Measurements from ENCODE around the gene E2F2.
"Not testable (repeated sequence)": the region's sequence is repeated elsewhere in the genome, so short reads cannot be mapped to it uniquely, and the experiment has no call there.

The E2F2 gene

DNA sequence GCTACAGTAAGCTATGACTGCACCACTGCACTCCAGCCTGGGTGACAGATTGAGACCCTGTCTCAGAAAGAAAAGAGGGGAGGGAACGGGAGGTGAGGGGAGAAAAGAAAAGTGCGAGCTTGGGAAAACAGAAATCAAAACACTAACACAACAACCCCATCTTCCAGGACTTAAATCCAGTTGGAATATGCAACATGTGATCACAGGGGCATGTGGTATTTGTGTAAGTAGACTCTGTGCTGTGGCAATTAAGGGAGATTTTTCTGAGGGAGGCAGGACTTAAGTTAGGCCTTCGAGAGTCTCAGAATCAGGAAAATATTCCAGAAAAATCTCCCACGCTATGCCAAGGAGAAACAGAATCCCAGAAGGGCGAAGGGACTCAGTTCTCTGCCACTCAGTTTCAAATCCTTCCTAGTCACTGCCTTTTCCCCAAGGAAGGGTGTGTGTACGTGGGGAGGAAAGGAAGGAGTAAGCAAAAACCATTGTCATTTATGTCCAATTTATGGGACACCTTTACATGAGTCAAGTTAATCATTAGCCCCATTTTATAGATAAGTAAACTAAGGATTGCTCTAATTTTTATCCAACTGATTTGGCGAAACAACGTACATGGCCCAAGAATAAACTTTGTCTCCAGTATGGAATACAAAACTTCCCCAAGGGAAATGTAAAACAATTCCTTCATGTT lies 16.0 kb upstream of the E2F2 start:
- no peak for DNase-seq (ENCODE audit: low spot score)

DNA sequence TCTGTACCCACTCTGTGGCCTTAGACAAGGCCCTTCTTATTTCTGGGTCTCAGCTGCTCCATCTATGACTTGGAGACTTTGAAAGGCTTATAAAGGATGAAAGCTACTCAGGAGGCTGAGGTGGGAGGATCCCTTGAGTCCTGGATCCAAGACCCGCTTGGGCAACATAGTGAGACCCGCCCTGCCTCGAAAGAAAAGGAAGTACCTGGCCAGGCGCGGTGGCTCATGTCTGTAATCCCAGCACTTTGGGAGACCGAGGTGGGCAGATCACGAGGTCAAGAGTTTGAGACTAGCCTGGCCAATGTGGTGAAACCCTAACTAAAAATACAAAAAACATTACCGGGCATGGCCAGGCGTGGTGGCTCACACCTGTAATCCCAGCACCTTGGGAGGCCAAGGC lies 14.8 kb upstream of the E2F2 start:
- DNase-seq (ENCODE audit: low spot score): no peak

DNA sequence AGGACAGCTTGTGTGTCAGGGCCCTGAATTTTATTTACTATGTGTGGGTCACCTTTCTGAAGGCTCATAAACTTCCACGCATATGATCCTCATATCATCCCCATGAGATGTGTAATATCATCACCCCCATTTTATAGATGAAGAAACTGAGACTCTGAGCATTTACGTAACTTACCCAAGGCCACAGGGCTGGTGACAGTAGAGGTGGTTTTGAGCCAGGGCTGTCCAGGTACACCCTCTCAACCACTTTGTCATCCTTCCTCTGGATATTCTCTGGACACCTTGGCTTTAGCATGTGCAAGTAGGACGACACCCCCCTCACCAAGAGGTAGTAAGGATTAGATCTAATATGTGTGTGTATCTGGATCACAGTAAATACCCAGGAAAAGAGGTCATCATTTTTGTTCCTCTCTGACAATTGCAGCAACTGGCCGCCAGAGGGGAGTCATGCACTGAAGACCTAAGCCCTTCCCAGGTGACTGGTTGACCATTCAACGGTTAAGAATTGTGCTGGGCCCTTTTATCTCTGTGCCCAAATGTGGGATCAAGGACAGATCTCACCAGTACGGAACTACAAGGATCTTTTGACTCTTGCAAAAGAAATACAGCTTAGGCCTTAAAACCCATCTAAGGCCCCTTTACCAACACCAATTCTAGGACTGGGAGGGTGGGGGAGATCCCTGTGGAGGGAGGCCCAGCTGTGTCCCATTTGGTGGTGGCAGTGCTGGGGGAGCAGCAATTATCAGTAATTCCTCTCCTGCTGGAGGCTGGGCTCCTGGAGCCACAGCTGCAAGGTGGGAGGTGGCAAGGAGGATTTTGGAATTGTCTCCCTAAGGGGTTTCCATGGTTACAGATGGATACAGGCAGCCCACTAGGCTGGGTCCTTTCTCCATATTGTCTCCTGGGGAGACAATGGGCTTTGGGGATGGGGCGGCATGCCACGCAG lies 13.7 kb upstream of the E2F2 start:
- peak; percentile 71 for DNase-seq (ENCODE audit: low spot score)

DNA sequence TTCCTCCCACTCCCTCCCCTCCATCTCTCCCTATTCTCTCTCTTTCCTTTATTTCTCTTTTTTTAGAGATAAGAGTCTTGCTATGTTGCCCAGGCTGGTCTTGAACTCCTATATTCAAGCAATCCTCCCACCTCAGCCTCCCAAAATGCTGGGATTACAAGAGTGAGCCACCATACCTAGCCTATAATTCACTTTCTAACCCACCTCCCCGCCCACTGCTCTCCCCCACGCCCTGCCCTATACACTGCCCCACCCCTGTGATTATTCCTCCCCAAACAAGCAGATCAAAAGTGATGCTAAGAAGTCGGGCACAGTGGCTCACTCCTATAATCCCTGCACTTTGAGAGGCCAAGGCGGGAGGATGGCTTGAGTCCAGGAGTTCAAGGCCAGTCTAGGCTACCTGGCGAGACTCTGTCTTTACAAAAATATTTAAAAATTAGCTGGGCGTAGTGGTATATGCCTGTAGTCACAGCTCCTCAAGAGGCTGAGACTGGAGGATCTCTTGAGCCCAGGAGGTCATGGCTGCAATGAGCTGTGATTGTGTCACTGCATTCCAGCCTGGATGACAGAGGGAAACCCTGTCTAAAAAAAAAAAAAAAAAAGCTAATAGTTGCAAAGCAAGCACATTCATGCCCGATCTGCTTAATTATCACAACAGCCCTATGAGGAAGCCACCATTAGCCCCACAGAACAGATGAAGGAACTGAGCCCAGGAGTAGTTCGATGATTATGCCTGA lies 12.8 kb upstream of the E2F2 start:
- no peak for DNase-seq (ENCODE audit: low spot score)

DNA sequence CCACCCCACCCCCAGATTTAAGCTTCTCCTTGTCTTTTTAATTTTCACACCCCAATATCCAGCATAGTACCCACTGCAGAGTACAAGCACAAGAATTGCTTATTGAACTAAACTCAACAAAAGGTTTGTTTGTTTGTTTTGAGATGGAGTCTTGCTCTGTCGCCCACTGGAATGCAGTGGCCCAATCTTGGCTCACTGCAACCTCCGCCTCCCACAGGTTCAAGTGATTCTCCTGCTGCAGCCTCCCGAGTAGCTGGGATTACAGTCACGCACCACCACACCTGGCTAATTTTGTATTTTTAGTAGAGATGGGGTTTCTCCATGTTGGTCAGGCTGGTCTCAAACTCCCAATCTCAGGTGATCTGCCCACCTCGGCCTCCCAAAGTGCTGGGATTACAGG lies 11.9 kb upstream of the E2F2 start:
- DNase-seq (ENCODE audit: low spot score): not testable (repeated sequence)

DNA sequence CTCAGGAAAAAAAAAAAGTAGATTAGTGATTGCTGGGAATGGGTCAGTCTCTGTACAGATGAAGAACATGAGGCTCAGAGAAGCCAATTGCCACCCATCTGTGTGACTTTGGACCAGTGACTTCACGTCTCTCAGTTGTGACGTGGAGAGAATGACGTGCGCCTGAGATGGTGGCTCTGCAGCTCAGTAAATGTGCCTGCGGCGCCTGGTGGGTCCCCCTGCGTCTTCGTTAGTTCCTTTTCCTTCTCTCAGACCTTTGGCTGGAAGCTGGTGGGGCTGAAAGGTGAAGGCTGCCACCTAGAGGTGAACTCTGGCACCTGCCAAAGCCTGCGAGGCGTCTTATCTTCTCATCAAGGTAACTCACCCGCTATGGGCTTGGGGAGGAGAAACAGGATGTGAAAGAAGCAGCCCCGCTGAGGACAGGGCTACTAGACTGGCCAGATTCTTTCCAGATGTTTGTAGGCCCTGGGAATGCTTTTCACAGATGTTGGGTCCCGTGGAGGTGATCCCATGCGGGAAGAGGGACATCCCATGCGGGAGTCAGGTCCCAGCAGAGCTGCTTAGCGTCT lies 8.7 kb upstream of the E2F2 start:
- DNase-seq (ENCODE audit: low spot score): peak; percentile 83

DNA sequence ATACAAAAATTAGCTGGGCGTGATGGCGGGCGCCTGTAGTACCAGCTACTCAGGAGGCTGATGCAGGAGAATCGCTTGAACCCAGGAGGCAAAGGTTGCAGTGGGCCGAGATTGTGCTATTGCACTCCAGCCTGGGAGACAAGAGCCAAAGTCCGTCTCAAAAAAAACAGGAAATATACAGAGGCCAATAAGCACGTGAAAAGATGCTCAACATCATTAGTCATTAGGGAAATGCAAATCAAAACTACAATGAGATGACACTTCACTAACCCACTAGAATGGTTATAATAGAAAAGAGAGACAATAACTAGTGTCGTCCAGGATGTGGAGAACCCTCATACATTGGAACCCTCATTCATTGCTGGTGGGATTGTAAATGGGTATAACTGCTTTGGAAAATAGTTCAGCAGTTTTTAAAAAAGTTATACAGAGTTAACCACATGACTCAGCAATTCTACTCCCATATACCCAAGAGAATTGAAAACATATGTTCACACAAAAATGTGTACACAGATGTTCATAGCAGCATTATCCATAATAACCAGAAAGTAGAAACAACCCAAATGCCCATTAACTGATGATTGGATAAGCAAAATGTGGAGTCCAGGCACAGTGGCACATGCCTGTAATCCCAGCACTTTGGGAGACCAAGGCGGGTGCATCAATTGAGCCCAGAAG lies 6.4 kb upstream of the E2F2 start:
- DNase-seq (ENCODE audit: low spot score): no peak

DNA sequence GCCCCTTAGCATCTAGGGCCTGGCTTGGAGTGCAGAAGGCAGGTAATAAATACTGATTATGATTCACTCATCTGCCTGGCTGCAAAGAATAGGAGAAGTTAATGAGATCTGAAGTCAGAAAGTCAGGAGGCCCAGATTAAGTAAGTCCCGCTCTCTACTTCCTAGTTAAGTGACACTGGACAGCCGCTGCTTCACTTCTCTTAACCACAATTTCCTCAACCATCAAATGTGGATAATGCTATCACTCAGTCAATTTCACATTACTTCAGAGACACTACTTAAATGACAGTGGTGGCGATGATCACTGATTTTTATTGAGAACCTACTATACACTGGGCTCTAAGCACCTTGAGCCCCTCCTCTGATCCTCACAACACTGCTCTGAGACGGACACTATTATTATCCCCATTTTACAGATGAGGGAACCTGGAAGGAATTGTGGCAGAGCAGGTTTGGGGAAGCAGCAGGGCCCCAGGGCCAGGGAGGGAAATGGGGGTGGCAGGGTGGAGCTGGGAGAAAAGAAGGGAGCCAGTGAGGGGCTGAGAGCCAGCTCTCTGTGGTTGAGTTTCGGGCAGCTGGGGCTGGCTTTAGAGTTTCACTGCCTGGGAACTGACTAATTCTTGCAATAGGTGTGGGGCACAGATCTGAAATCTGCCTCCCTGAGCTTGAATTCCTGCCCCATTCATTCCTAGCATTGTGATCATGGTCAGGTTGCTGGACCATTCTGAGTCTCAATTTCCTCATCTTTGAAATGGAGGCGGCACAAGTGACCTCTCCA lies 2.4 kb upstream of the E2F2 start:
- DNase-seq (ENCODE audit: low spot score): no peak

DNA sequence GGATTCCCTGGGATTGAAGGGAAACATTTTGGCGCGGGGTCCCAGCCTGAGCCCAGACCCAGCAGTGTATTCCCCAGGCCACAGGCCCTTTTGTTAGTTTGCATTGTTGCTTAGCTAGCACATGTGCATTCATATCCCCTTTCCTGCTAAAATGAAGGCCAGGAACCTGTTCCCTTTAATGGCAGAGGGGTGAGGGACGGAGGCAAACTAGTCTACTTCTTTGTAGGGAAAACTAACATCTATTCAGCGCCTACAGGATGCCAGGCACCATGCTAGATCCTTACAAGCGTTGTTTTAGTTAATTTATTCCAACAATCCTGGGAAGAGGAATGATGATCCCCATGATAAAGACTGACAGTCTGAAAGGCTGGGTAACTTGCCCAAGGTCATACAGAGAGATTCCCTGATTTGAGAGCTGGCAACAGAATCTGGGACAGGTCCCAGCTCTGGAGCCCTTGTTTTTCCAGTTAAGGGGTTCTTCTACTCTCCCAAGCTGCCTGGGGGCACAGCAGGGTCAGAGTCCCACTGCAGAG lies 595 bp upstream of the E2F2 start:
- no peak for DNase-seq (ENCODE audit: low spot score)

DNA sequence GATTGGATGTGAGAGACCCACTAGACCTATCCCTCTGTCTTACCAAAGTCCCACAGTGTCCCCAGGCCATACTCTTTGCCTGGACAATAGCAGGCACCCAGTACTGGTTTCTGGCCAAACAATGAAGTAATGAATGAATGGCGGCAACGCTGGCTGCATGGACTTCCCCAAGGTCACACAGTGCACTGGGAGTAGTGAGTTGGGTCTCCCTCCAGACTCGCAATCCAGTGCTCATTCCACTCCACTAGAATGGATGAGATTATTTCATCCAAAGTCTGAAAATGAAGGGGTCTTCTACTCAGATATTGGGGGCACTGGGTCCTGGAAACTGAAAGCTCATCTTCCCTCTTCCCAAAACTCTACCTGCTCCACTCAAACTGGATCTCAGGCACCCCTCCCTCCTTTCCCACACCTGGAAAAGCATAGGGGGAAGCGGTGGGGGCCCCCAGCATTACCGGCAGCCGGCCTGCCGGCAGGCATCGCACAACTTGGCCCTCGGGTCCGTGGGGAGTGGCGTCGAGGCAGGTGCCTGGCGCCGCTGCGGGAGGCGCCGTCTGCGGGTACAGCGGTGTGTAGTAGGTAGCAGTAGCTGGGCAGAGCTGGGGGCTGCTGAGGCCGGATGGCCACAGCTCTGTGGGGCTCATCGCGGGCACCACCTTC lies 816 bp downstream of the E2F2 start:
- DNase-seq (ENCODE audit: low spot score): no peak

DNA sequence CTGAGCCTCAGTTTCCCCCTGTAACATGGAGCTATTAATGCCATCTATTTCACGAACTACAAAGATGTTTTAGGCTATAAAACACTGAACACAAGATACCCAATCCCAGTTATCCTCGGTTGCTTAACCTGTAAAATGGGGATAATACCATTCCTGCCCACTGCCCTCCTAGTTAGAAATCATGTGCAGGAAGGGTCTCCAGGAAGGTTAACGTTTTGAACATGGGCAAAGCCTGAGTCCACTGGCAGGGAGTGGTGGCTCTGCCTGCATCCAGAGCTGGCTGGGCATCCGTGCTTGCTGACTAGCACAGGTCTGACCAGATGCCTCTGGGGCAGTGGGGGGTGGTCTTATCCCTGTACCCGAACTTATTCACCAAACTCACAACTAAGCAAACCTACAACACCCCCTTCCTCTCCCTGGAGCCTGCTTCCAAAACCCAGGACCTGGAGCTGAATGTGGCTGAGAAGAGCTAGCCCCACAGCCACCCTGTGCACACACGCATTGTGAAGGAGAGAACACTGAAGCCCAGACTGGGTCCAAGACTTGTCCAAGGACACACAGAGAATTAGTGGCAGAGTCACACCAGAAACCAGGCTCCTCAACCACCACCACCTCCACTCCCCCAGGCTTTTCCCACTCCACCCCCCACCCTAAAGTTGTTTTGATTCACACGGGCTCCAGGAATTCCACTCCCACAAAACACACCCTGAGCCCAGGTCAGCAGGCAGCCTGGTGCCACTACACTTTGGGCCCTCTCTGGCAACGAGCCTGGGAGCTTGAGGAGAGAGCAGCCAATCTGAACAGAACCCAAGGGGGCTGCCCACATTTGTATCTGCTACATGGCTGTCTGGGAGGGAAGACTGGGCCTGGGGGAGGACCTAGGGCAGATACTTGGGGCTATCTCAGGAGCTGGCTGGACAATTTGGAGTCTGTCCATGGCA lies 1.6 kb downstream of the E2F2 start:
- DNase-seq (ENCODE audit: low spot score): peak; percentile 19

DNA sequence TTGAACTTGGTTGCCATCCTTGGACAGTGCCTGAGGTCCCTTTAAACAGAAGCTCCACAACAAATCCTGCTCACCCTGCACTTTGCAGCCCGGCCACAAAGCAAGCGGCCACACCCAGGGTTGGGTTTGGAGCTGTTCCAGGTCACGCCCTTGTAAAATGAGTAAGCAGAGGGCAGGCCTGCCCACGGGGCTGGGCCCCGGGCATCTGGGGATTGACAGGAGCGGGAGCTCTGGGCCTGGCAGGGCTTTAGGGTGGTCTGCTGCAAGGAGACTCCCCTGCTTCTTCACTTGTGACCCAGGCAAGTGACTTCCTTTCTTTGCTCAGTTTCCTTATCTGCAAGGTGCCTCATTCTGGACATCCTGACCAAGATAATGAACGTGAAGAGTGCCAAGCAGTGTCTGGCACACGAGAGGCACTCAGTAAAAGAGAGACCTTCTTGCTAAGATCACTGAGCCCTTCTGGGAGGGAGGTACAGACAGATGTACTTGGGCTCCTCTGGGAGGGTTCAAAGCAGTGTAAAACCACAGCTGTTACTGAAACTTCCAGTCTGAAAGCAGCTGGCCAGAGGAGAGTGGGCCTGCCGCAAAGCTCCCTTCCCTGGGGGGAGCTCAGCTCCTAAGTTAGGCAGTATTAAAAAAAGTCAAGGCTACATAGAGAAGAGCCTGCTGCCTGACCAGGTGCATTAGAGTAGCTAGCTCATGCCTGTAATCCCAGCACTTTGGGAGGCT lies 2.6 kb downstream of the E2F2 start:
- DNase-seq (ENCODE audit: low spot score): peak; percentile 93

DNA sequence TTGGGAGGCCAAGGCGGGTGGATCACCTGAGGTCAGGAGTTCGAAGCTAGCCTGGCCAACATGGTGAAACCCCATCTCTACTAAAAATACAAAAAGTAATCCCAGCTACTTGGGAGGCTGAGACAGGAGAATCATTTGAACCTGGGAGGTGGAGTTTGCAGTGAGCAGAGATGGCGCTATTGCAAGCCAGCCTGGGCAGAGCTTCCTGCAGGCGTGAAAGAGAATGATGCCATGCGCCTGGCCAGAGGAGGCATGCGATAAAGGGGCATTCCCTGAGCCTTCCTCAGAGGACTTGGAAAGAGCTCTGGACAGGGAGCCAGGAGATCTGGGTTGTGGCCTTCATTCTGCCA lies 3.2 kb downstream of the E2F2 start:
- no peak for DNase-seq (ENCODE audit: low spot score)

DNA sequence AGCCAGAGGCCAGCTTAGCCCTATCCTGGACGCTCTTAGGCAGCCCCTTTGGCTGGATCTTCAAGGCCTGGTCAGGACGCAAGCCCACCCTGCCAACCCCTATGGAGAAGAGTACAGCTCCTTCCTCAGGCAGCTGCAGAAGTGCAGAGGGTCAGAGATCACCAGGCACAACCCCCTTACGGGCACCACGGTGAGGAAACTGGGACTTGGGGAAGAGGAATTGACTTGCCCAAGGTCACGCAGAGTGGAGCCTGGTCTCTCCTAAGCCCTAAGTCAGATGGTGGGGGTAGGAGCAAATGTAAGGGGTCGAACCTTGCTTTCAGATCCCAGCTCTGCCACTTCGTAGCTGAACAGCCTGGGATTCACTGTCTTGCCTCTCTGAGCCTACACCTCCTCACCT lies 3.7 kb downstream of the E2F2 start:
- DNase-seq (ENCODE audit: low spot score): no peak

DNA sequence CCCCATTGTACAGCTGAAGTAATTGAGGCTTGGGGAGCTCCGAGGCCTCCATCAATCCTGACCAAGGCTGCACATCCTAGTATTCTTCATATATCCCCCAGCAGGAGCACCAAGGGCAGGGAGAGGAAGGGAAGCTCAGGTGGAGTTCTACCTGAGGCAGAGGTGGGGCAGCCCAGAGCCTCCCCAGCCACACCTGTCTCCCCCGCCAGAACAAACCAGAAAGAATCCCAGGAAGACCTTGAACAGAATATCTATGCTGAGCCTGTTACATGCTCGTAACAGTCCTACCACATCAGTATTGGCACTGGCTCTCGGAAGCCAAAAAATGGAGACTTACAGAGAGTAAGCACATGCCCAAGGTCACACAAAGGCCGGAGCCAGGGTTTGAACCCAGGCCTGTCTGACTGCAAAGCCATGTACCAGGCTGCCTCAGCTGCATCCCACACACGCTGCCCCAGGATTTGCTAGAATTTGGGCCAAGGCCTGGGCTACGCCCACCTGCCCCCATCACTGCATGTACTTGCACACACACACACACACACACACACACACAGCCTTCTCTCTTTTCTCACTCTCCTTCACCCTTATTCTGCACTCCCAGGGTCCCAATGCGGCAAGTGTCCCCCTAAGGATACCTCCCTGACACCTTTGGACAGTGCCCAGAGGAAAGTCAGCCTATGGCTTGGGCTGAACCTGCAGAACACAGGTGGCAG lies 4.5 kb downstream of the E2F2 start:
- DNase-seq (ENCODE audit: low spot score): no peak

DNA sequence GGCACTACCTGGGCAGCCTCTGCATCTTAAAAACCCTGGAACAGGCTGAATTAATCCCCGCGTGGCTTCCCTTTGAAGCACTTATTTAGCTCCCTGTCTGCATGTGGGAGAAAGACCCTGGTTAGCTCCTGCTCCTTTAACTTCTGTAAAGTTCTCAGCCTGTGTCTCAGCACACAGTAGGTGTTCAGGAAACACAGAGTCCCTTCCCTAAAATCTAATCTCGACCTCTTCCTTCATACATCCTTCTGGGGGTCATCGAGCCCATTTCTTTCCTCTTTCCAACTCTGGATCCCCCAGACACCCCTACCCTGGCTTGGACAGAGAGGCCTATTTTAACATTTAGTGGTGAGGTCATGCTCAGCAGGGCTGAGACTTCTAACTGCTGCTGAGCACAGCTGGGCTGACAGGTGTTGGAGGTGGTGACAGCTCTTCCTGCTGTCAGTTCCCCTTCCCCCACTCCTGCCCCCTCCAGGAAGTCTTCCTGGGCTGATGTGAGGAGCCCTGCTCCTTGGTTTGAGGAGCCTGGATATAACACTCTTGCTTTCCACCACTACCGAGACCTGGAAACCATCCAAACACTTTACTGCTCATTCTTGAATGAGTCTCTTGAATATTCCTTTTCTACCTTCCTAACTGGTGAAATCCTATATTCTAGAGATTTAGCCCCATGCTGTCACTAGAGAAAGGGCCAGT lies 5.3 kb downstream of the E2F2 start:
- DNase-seq (ENCODE audit: low spot score): no peak

DNA sequence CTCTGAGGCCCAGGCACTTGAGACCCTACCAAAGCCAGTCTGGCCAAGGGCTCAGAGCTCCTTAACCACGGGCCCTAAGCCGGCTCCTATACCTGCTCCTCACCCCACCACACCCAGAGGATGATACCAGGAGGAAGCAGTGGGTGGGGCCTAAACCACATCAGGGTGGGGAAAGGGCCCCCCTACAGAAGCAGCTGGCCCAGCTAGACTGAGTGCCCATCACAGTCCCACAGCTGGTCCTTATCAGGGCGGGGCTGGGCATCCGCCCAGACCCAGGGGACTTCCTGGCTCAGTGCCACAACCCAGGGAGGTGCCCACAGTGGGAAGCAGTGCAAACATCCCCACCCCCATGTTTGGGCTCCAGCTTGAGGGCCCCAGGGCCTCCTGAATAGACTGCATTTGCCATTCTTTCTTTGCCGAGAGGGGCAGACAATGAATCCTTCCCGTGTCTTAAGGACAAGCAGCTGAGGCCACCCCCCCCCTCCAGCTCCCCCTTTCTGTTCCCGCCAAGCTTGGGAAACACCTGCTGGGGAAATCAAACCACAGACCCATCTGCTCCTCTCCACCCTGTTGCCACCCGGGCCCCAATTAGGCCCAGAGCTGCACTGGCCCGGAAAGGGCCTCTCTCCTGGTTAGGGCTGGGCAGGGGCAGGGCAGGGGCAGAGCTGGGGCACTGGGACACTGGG lies 6.2 kb downstream of the E2F2 start:
- peak; percentile 63 for DNase-seq (ENCODE audit: low spot score)

All from SW480 (cell line).